ENCODE data around the gene SP100. TPM values are rescaled to one million over a fixed set of nuclear protein-coding genes. Genes with fewer than 3 reads are reported as not detected.

The SP100 gene
- total and polyA plus RNA-seq, 2 of the 4 experiments (the other 2 are of a cell fraction): 50.6 to 69.0 TPM

DNA sequence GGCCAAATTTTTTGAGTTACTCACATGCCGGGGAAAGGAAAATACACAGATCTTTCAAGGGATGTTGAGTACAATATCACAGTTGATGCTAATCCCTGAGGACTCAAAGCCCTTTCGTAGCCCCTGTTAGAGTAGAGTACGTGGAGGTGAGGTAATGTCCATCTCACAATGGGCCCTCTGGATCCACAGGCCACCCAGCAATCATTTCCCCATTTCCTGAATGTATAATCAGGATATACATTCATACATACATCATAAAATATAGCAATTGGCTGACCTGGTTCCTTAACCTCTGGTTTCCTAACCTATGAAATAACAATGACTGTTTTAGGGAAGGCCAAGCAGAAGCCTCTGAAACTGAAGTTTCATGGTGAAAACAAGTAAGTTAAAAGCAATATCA lies 10.2 kb upstream of the SP100 start:
- Histone ChIP-seq H3K23ac (ENCODE audit: low read depth, low read length) (no peak overlapping the region), H2AK5ac (ENCODE audit: low read depth, low read length) (no peak overlapping the region), H3K9ac (ENCODE audit: low read depth, low read length) (no peak overlapping the region), H4K91ac (ENCODE audit: insufficient read depth, low read depth, low read length) (no peak overlapping the region), H3K4ac (ENCODE audit: low read depth, low read length) (no peak overlapping the region), H4K8ac (ENCODE audit: low read depth in 2 of 2, low read length in 2 of 2) (no peak overlapping the region), H3K79me1 (ENCODE audit: low read depth in 1 of 2, low read length in 2 of 2) (peaks cover 0 to 5% of the 10 kb centered on the region in 2 experiments; a peak in 2 of 4 replicates), H3K4me2 (ENCODE audit: low read depth, low read length) (no peak overlapping the region), H3K9me1 (ENCODE audit: insufficient read depth, low read length) (peaks cover 11% of the 10 kb centered on the region), H2BK120ac (ENCODE audit: low read depth, low read length) (no peak overlapping the region), H2AFZ (replicated peaks; ENCODE audit: low read length, poor library complexity) (no peak overlapping the region), H2BK20ac (ENCODE audit: low read depth, low read length) (no peak overlapping the region), H3K4me3 (ENCODE audit: insufficient read depth, low read depth, low read length) (no peak overlapping the region), H3K18ac (ENCODE audit: low read depth, low read length) (no peak overlapping the region), H2BK15ac (ENCODE audit: low read depth, low read length) (no peak overlapping the region), H3K14ac (replicated peaks; ENCODE audit: low read depth, low read length) (no peak overlapping the region), H3K36me3 (ENCODE audit: control insufficient read depth, insufficient read depth, low read length) (peaks cover 7% of the 10 kb centered on the region; the same call in 1 of the 2 replicates), H4K5ac (ENCODE audit: low read depth, low read length) (no peak overlapping the region), H3K27me3 (ENCODE audit: control insufficient read depth, insufficient read depth, low read length) (no peaks in the 10 kb centered on the region), H2BK5ac (ENCODE audit: low read depth, low read length, poor library complexity, severe bottlenecking) (no peak overlapping the region), H3K4me1 (ENCODE audit: control insufficient read depth, insufficient read depth, low read length) (peaks cover 4% of the 10 kb centered on the region), H3K9me3 (ENCODE audit: control insufficient read depth, insufficient read depth, low read length) (no peaks in the 10 kb centered on the region), H3K56ac (ENCODE audit: extremely low read depth, insufficient read depth, low read length) (no peak overlapping the region), H2AK9ac (replicated peaks; ENCODE audit: low read depth, low read length, poor library complexity) (no peak overlapping the region), H4K20me1 (ENCODE audit: insufficient read depth, low read length) (no peaks in the 10 kb centered on the region), H3K27ac (ENCODE audit: insufficient read depth, low read length) (no peak overlapping the region)
- BruUV-seq (replicated peaks): no TSS peak
- in situ Hi-C loops (cut with MboI; ENCODE audit: low sequenced_read_pairs): loop anchor here (25.0 kb wide), 1 partner anchor 406 kb away; no protein-coding TSS in a partner anchor
- POLR2A ChIA-PET (ENCODE audit: unreplicated experiment): no interaction called here
- no CpG with 5 or more reads among the region's 3 CpGs for WGBS, 2 experiments (ENCODE audit: extremely low coverage in 2 of 2, insufficient read length in 1 of 2)
- no peak for DNase-seq
- intact Hi-C loops (cut with micrococcal nuclease): no loop called here
- TF ChIP-seq RAD21 (IDR thresholded peaks at IDR 0.05; ENCODE audit: low read length) (no peak), CHD1 (IDR thresholded peaks at IDR 0.05; ENCODE audit: low read depth, low read length) (no peak), SMC3 (IDR thresholded peaks at IDR 0.05; ENCODE audit: low read depth, low read length) (no peak), CEBPB (IDR thresholded peaks at IDR 0.05; ENCODE audit: low read depth, low read length) (no peak), RFX5 (IDR thresholded peaks at IDR 0.05; ENCODE audit: low read depth, low read length) (no peak), RCOR1 (IDR thresholded peaks at IDR 0.05; ENCODE audit: insufficient replicate concordance, low read length) (no peak), POLR2A (IDR thresholded peaks at IDR 0.05; ENCODE audit: low read depth, low read length) (no peak), MAZ (IDR thresholded peaks at IDR 0.05; ENCODE audit: borderline replicate concordance, low read depth, low read length) (no peak), MAFK (IDR thresholded peaks at IDR 0.05; ENCODE audit: low read depth, low read length) (no peak), FOS (IDR thresholded peaks at IDR 0.05; ENCODE audit: low read depth, low read length) (no peak), USF2 (IDR thresholded peaks at IDR 0.05; ENCODE audit: low read depth, low read length) (no peak)
- TF ChIP-seq, protein P1, sequence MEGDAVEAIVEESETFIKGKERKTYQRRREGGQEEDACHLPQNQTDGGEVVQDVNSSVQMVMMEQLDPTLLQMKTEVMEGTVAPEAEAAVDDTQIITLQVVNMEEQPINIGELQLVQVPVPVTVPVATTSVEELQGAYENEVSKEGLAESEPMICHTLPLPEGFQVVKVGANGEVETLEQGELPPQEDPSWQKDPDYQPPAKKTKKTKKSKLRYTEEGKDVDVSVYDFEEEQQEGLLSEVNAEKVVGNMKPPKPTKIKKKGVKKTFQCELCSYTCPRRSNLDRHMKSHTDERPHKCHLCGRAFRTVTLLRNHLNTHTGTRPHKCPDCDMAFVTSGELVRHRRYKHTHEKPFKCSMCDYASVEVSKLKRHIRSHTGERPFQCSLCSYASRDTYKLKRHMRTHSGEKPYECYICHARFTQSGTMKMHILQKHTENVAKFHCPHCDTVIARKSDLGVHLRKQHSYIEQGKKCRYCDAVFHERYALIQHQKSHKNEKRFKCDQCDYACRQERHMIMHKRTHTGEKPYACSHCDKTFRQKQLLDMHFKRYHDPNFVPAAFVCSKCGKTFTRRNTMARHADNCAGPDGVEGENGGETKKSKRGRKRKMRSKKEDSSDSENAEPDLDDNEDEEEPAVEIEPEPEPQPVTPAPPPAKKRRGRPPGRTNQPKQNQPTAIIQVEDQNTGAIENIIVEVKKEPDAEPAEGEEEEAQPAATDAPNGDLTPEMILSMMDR (conservative IDR thresholded peaks at IDR 0.05; ENCODE audit: low read depth, low read length): no peak
- dilution Hi-C loops (cut with HindIII; ENCODE audit: low sequenced_read_pairs, unreplicated experiment): no loop called here
- ATAC-seq (ENCODE audit: low read depth): no peak
- CTCF ChIA-PET: no interaction called here
